ENCODE measurements around the gene PDE2A. TPM values are rescaled to one million over a fixed set of nuclear protein-coding genes. Genes with fewer than 3 reads are reported as not detected.

PDE2A gene
- total RNA-seq, 4 donors from 2014 or later: 13.4 to 26.6 (median 21.9) TPM

GRCh38 chr11:72668629-72669347, 5.4 kb downstream of the PDE2A start:
- no peak for ATAC-seq
- H3K9me3 ChIP-seq: no peaks in the 10 kb centered on the region
- H3K4me3 ChIP-seq: no peak overlapping the region
- TF ChIP-seq, protein P1, sequence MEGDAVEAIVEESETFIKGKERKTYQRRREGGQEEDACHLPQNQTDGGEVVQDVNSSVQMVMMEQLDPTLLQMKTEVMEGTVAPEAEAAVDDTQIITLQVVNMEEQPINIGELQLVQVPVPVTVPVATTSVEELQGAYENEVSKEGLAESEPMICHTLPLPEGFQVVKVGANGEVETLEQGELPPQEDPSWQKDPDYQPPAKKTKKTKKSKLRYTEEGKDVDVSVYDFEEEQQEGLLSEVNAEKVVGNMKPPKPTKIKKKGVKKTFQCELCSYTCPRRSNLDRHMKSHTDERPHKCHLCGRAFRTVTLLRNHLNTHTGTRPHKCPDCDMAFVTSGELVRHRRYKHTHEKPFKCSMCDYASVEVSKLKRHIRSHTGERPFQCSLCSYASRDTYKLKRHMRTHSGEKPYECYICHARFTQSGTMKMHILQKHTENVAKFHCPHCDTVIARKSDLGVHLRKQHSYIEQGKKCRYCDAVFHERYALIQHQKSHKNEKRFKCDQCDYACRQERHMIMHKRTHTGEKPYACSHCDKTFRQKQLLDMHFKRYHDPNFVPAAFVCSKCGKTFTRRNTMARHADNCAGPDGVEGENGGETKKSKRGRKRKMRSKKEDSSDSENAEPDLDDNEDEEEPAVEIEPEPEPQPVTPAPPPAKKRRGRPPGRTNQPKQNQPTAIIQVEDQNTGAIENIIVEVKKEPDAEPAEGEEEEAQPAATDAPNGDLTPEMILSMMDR (IDR thresholded peaks at IDR 0.05 in 4 of 5, conservative IDR thresholded peaks at IDR 0.05 in 1 of 5): no peak
- no peak for TF ChIP-seq POLR2A (IDR thresholded peaks at IDR 0.05)
- H3K27ac ChIP-seq: no peak overlapping the region
- intact Hi-C loops (cut with DNase I; ENCODE audit: low total_unique reads) (no loop called here), in situ Hi-C loops (cut with MboI; ENCODE audit: low sequenced_read_pairs in 4 of 4) (no loop called here)
- peaks cover 9 to 15% (median 10%) of the 10 kb centered on the region in 3 donors for H3K27me3 ChIP-seq
- no peaks in the 10 kb centered on the region for H3K4me1 ChIP-seq
- DNase-seq: no peak
- no peaks in the 10 kb centered on the region for H3K36me3 ChIP-seq

- no peaks in the 10 kb centered on the region for H3K36me3 ChIP-seq
- intact Hi-C loops (cut with DNase I; ENCODE audit: low total_unique reads) (no loop called here), in situ Hi-C loops (cut with MboI; ENCODE audit: low sequenced_read_pairs in 4 of 4) (no loop called here)
- no peak overlapping the region for H3K27ac ChIP-seq
- H3K4me1 ChIP-seq: no peaks in the 10 kb centered on the region
- ATAC-seq: no peak
- DNase-seq: no peak
- H3K4me3 ChIP-seq: no peak overlapping the region
- no peaks in the 10 kb centered on the region for H3K27me3 ChIP-seq
- no peak for TF ChIP-seq POLR2A (IDR thresholded peaks at IDR 0.05)
- TF ChIP-seq, protein P1 (IDR thresholded peaks at IDR 0.05 in 4 of 5, conservative IDR thresholded peaks at IDR 0.05 in 1 of 5): no peak
- H3K9me3 ChIP-seq: no peaks in the 10 kb centered on the region
These were observed 8.2 kb downstream of the PDE2A start for GRCh38 chr11:72665911-72666472.

GRCh38 chr11:72662036-72662435, 12.2 kb downstream of the PDE2A start:
- in situ Hi-C loops (cut with MboI; ENCODE audit: low sequenced_read_pairs in 4 of 4) (no loop called here), intact Hi-C loops (cut with DNase I; ENCODE audit: low total_unique reads) (no loop called here)
- Histone ChIP-seq H3K27me3 (no peaks in the 10 kb centered on the region), H3K9me3 (no peaks in the 10 kb centered on the region), H3K4me3 (no peak overlapping the region), H3K36me3 (no peaks in the 10 kb centered on the region), H3K4me1 (peaks cover 4% of the 10 kb centered on the region in 2 donors), H3K27ac (no peak overlapping the region)
- DNase-seq (no peak), ATAC-seq (no peak)
- TF ChIP-seq, protein P1 (IDR thresholded peaks at IDR 0.05 in 4 of 5, conservative IDR thresholded peaks at IDR 0.05 in 1 of 5): no peak
- no peak for TF ChIP-seq POLR2A (IDR thresholded peaks at IDR 0.05)

- H3K36me3 ChIP-seq: no peaks in the 10 kb centered on the region
- no peak for ATAC-seq
- H3K4me1 ChIP-seq: peaks cover 4% of the 10 kb centered on the region in 2 donors
- in situ Hi-C loops (cut with MboI; ENCODE audit: low sequenced_read_pairs in 4 of 4) (no loop called here), intact Hi-C loops (cut with DNase I; ENCODE audit: low total_unique reads) (no loop called here)
- H3K9me3 ChIP-seq: no peaks in the 10 kb centered on the region
- no peaks in the 10 kb centered on the region for H3K27me3 ChIP-seq
- TF ChIP-seq, protein P1 (IDR thresholded peaks at IDR 0.05 in 4 of 5, conservative IDR thresholded peaks at IDR 0.05 in 1 of 5): no peak
- TF ChIP-seq POLR2A (IDR thresholded peaks at IDR 0.05): no peak
- H3K27ac ChIP-seq: no peak overlapping the region
- no peak overlapping the region for H3K4me3 ChIP-seq
- no peak for DNase-seq
These were observed 12.7 kb downstream of the PDE2A start for GRCh38 chr11:72661486-72661885.

Measured in gastrocnemius medialis (tissue), 4 donors.